GM19023 (cell line): ENCODE results near the gene DLGAP1.
"Not testable (repeated sequence)": the region's sequence is repeated elsewhere in the genome, so short reads cannot be mapped to it uniquely, and the experiment has no call there.

Experiments
- ATAC-seq: cut with Tn5 transposase; IDR thresholded peaks from one replicate; pipeline ENCODE4 v1.9.1; 2021; ENCODE audit warnings: mild to moderate bottlenecking, moderate library complexity; ENCODE audit not compliant: unreplicated experiment

Gene DLGAP1

GRCh38 chr18:4391859-4392258 is 63.2 kb downstream of the DLGAP1 start:
- ATAC-seq, result no peak

GRCh38 chr18:4385876-4386275 is 69.2 kb downstream of the DLGAP1 start:
- ATAC-seq, result no peak

GRCh38 chr18:4384932-4385331 is 70.2 kb downstream of the DLGAP1 start:
- no peak for ATAC-seq

GRCh38 chr18:4374564-4374963 is 80.5 kb downstream of the DLGAP1 start:
- no peak for ATAC-seq

- no peak for ATAC-seq
Observed at GRCh38 chr18:4369705-4370104, 85.4 kb downstream of the DLGAP1 start.

- no peak for ATAC-seq
Observed at GRCh38 chr18:4360221-4360715, 94.8 kb downstream of the DLGAP1 start.

- ATAC-seq, result no peak
Observed at GRCh38 chr18:4358618-4359017, 96.5 kb downstream of the DLGAP1 start.

- ATAC-seq, result no peak
Observed at GRCh38 chr18:4357579-4357978, 97.5 kb downstream of the DLGAP1 start.

GRCh38 chr18:4356929-4357328 is 98.2 kb downstream of the DLGAP1 start:
- no peak for ATAC-seq

GRCh38 chr18:4353853-4354418 is 101.2 kb downstream of the DLGAP1 start:
- ATAC-seq, result no peak

- ATAC-seq, result no peak
Observed at GRCh38 chr18:4352746-4353551, 102.2 kb downstream of the DLGAP1 start.

- no peak for ATAC-seq
Observed at GRCh38 chr18:4351005-4351404, 104.1 kb downstream of the DLGAP1 start.

- no peak for ATAC-seq
Observed at GRCh38 chr18:4335386-4335785, 119.7 kb downstream of the DLGAP1 start.

- ATAC-seq, result no peak
Observed at GRCh38 chr18:4333043-4333442, 122.1 kb downstream of the DLGAP1 start.

- ATAC-seq, result no peak
Observed at GRCh38 chr18:4319738-4320677, 135.1 kb downstream of the DLGAP1 start.

GRCh38 chr18:4318311-4318710 is 136.8 kb downstream of the DLGAP1 start:
- no peak for ATAC-seq

- ATAC-seq, result not testable (repeated sequence)
Observed at GRCh38 chr18:4311945-4312344, 143.2 kb downstream of the DLGAP1 start.

GRCh38 chr18:4311136-4311535 is 144.0 kb downstream of the DLGAP1 start:
- no peak for ATAC-seq

GRCh38 chr18:4309227-4309626 is 145.9 kb downstream of the DLGAP1 start:
- ATAC-seq, result no peak

- ATAC-seq, result no peak
Observed at GRCh38 chr18:4308576-4308975, 146.5 kb downstream of the DLGAP1 start.

GRCh38 chr18:4299395-4299794 is 155.7 kb downstream of the DLGAP1 start:
- no peak for ATAC-seq
